ENCODE data around the gene HDAC9. TPM values are rescaled to one million over a fixed set of nuclear protein-coding genes. Genes with fewer than 3 reads are reported as not detected.

Gene HDAC9
- total RNA-seq, 1 experiment from 2014 or later = 4.3 TPM

DNA sequence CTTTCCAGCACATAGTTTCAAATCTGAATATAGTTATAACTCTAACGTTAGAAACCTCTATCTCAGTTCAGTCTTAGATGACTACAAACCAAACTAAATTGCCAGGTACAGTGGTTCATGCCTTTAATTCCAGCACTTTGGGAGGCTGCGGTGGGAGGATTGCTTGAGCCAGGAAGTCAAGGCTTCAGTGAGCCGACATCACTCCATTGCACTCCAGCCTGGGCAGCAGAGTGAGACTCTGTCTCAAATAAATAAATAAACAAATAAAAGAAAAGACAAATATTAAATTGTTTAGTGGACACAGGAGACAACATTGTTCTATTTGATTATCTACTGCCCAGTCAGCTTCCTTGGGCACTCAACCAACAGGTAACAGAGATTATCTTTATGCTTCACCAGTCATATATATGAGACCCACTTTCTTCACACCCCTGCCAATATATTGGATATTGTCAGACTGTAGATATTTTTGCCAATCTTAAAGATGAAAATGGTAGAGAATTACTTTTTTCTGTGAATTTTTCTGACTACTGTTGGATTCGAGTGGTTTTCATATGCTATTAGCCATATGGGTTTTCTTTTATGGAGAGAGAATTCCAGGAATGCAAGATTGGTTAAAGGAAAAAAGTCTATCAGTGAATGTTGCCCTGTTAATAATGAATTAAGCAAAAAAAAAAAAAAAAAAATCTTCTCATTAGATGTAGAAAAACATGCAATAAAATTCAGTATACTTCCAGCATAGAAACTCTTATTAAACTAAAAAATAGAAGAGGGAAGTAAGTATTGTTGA, 16.0 kb downstream of the HDAC9 start:
- Histone ChIP-seq H3K79me2 (ENCODE audit: insufficient read depth, low read length) (no peaks in the 10 kb centered on the region), H3K4me3 (replicated peaks in 1 of 2; ENCODE audit: low read depth in 1 of 2, low read length in 2 of 2) (no peak overlapping the region), H3K4me2 (ENCODE audit: low read length) (no peak overlapping the region), H3K9me2 (ENCODE audit: insufficient read depth) (no peaks in the 10 kb centered on the region), H2AFZ (ENCODE audit: low read depth, low read length, poor library complexity, severe bottlenecking) (no peak overlapping the region), H3K36me3 (ENCODE audit: control insufficient read depth in 1 of 2, insufficient read depth in 2 of 2, low read length in 2 of 2) (no peaks in the 10 kb centered on the region), H3K4me1 (ENCODE audit: control insufficient read depth in 1 of 2, insufficient read depth in 2 of 2, low read length in 2 of 2) (peaks cover 12 to 23% of the 10 kb centered on the region in 2 experiments), H3K27me3 (ENCODE audit: insufficient read depth, low read length) (no peaks in the 10 kb centered on the region), H3K9ac (ENCODE audit: low read length) (no peak overlapping the region), H4K20me1 (ENCODE audit: insufficient read depth) (no peaks in the 10 kb centered on the region), H3K27ac (ENCODE audit: low read depth, low read length) (no peak overlapping the region), H3K9me3 (ENCODE audit: control insufficient read depth in 1 of 2, insufficient read depth in 1 of 2, low read depth in 1 of 2, low read length in 2 of 2) (no peaks in the 10 kb centered on the region)
- no peak for TF ChIP-seq JUND (IDR thresholded peaks at IDR 0.05)
- TF ChIP-seq, protein P1, sequence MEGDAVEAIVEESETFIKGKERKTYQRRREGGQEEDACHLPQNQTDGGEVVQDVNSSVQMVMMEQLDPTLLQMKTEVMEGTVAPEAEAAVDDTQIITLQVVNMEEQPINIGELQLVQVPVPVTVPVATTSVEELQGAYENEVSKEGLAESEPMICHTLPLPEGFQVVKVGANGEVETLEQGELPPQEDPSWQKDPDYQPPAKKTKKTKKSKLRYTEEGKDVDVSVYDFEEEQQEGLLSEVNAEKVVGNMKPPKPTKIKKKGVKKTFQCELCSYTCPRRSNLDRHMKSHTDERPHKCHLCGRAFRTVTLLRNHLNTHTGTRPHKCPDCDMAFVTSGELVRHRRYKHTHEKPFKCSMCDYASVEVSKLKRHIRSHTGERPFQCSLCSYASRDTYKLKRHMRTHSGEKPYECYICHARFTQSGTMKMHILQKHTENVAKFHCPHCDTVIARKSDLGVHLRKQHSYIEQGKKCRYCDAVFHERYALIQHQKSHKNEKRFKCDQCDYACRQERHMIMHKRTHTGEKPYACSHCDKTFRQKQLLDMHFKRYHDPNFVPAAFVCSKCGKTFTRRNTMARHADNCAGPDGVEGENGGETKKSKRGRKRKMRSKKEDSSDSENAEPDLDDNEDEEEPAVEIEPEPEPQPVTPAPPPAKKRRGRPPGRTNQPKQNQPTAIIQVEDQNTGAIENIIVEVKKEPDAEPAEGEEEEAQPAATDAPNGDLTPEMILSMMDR (IDR thresholded peaks at IDR 0.05 in 2 of 3, conservative IDR thresholded peaks at IDR 0.05 in 1 of 3; ENCODE audit: borderline replicate concordance in 1 of 3, insufficient read depth in 1 of 3, low read depth in 2 of 3, low read length in 2 of 3) = no peak
- no peak for TF ChIP-seq SIN3A (IDR thresholded peaks at IDR 0.05; ENCODE audit: low read depth)
- no peak for TF ChIP-seq SRF (IDR thresholded peaks at IDR 0.05; ENCODE audit: low read depth)
- TF ChIP-seq, protein P2, sequence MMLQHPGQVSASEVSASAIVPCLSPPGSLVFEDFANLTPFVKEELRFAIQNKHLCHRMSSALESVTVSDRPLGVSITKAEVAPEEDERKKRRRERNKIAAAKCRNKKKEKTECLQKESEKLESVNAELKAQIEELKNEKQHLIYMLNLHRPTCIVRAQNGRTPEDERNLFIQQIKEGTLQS (IDR thresholded peaks at IDR 0.05) = no peak
- no peak for TF ChIP-seq EZH2phosphoT487 (IDR thresholded peaks at IDR 0.05; ENCODE audit: borderline replicate concordance)
- TF ChIP-seq SP1 (IDR thresholded peaks at IDR 0.05; ENCODE audit: low read depth) = no peak
- TF ChIP-seq ZFX (IDR thresholded peaks at IDR 0.05) = no peak
- TF ChIP-seq ELF1 (IDR thresholded peaks at IDR 0.05; ENCODE audit: borderline replicate concordance, low read depth) = no peak
- TF ChIP-seq EZH2 (IDR thresholded peaks at IDR 0.05) = no peak
- no peak for TF ChIP-seq POLR2A (IDR thresholded peaks at IDR 0.05; ENCODE audit: borderline replicate concordance, extremely low read depth, insufficient read depth, insufficient read length)
- no peak for TF ChIP-seq CBX3 (IDR thresholded peaks at IDR 0.05; ENCODE audit: low read depth)
- no peak for TF ChIP-seq FOSL1 (IDR thresholded peaks at IDR 0.05; ENCODE audit: low read depth)
- TF ChIP-seq ZNF274 (IDR thresholded peaks at IDR 0.05; ENCODE audit: low read depth, low read length) = no peak
- no TSS peak for BruUV-seq (replicated peaks)
- POLR2A ChIA-PET = no interaction called here
- RAD21 ChIA-PET (ENCODE audit: low non-redundant PET in 1 of 2, low total read pairs in 2 of 2, uncharacterized antibody in 2 of 2, unreplicated experiment in 2 of 2) = no interaction called here
- no peak for DNase-seq (ENCODE audit: low read depth, low spot score)
- ATAC-seq = no peak
- CTCF ChIA-PET = no interaction called here
- intact Hi-C loops (cut with micrococcal nuclease) = no loop called here
